NCI-H82 (cell line): Measurements from ENCODE around the gene CLSTN2.
A peak's percentile ranks its signal among the peaks of the same experiment; 100 is the strongest.

Experiments used
- DNase-seq: peaks from one replicate; lab custom pipeline; 2025; lab: John Stamatoyannopoulos, UW

CLSTN2 gene

DNA sequence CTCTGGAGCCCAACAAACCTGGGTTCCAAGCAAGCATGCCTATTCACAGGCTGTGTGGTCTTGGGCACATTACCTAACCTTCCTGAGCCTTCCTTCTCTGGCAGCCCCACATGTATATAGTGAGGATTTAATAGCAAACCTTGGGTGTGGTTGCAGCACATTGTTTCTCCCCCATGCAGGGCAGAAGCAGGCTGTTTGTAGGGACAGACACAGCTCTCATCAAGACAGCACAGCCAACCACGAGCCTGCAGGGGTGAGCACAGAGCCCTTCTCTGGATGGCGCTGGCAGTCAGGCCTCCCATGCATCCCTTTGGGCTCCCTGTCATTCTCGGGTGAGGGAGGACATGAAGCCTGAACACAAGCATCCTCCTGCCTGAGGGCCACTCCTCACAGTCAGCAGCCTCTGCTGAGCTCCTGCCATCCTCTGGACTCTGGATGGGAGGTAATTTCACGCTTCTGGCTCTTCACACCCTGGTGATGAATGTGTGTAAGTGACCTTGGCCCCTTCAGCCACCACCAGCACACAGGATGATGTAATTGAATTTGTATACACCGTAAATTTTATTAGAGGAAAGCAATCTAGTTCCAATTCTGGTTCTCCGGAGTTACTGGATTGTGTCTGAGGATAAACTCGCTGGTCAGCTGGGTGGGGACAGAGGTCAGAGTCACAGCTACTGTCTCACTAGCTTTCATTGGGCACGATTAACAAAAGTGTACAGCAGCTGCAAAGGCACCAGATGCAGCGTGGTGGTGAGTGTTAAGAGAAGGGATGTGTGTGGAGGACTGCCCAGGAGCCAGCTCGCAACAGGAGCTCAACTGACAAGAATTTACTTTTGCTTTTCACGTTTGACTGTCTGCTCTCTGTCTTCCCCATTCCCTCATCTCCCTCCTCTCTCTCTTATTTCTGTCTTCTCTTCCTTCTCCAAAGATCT is 118.1 kb downstream of the CLSTN2 start:
- DNase-seq = no peak

DNA sequence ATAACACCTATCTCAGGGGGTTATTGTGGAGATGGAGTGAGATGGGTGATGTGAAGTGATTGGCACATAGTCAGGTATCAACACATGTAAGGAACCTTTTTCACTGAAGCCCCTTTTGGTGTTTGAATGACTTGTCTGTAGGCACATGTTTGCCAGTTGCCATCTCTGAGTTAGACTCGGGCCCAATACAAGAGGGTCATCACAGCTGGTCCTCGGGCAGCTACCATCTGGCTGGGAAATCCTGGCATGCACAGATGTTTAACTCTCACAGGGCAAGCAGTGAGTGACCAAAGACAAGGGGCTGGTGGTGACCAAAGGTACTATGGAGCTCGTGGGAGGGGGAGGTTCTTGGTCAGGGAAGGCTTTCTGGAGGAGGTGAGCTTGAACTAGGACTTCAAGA is 118.8 kb downstream of the CLSTN2 start:
- no peak for DNase-seq

DNA sequence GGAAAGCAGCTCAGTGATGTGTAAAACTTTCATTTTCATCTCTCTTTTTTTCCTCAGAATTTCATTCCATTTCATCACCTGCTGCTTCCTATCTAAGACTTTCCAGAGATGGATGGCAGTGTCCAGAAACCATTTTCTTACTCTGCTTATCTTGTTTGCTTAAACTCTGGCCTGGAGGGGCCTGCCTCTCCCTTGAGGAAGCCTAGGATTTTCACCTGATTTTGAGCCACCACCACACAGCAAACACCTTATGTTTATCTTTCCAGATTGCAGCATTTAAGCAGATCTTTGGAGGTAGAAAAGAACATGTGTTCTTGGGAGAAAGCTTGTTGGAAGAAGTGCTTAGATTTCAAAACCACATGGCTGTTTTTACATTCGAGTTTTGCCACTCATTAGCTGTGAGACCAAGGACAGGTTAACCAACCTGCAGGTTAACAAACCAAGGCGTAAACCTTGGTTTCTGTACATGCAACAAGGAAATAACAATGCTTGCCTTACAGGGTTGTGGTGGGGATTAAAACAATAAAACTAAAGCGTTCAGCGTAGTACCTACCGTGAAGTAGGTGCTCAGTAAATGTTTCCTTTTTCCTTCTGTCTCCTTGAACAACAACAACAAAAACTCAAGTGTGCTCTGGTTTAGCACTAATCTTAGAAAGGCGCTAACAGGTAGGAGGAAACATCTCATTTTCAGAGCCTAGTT is 120.3 kb downstream of the CLSTN2 start:
- DNase-seq = no peak

- DNase-seq = no peak
Measured at GRCh38 chr3:140056047-140056446, 121.1 kb downstream of the CLSTN2 start.

DNA sequence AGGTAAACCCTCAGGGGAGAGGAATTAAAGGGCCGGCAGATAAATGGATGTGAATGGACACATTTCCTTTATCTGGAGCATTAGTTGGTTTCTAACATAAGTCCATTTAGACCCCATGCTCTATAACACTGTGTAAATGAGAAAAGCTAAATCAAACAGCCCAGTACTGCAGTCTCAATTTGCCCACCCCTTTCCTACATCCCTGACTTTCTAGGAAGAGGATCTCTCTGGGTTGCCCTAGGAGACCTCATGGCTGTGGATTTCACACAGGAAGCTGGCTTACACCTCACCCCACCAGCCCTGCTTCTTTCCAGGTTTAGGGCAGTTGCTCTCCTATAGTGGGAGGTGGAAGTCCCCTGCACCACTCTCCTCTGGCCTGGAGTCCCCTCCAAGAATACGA is 126.2 kb downstream of the CLSTN2 start:
- DNase-seq = no peak

- no peak for DNase-seq
Measured at GRCh38 chr3:140062461-140062860, 127.5 kb downstream of the CLSTN2 start.

GRCh38 chr3:140067487-140067886 is 132.5 kb downstream of the CLSTN2 start:
- no peak for DNase-seq

DNA sequence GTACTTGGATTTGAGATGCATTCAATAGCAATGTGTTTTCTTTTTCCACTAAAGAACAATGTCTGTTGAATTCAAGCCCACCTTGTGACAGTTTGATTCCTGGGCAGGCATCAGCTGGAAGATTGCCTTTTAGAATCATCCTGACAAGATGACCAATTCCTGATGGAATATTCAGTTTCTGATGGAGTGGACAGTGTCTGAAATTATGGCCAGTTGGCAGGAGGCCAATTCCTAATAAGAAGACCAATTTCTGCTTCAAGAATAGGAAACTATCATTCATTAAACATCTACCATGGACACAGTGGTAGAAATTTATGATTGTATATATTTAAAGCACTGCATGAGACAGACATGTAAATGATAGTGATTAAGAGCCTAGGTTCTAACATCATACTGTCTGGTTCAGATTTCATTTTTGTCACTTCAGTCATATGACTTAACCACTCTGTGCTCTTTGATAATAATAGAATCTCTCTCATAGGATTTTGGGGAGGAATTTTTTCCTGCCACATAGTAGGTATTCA is 133.6 kb downstream of the CLSTN2 start:
- no peak for DNase-seq

- DNase-seq = no peak
Measured at GRCh38 chr3:140073278-140074045, 138.5 kb downstream of the CLSTN2 start.

GRCh38 chr3:140076552-140076951 is 141.6 kb downstream of the CLSTN2 start:
- DNase-seq = no peak

DNA sequence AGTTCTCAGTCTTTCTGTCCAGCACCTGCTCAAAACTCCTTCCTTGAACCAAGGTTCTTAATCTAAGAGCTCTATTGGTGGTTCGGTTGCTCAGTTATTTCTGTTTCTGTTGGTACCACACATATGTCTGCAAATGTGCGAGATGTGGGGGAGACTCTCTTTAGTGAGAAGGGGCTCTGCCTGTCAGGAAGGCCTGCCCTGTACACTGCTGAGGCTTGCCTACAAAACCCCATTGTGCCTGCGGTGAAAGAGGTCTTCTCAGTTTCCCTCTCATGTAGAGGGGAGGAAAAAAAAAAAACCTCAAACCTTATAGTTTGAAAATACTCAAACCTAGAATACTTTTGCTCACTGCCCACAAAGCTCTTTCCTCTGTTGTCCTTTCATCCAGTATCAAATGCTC is 142.4 kb downstream of the CLSTN2 start:
- DNase-seq = no peak

DNA sequence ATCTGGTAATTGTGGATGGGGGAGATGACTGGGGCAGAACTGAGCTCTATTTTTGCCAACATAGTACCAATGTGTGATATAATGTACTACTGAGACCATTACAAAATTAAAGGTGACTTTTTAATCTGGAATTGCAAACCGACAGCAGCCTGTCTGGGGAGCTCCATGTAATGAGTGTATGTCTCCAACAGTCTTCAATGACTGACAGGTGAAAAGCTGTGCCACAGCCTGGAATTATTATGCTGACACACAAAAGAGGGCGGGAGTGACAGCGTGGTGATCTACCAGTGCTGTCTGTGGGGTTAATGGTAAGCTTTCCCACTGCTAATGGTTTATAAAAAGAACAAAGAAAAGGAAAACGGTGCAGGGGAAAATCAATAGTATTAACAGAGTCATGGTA is 143.4 kb downstream of the CLSTN2 start:
- no peak for DNase-seq

DNA sequence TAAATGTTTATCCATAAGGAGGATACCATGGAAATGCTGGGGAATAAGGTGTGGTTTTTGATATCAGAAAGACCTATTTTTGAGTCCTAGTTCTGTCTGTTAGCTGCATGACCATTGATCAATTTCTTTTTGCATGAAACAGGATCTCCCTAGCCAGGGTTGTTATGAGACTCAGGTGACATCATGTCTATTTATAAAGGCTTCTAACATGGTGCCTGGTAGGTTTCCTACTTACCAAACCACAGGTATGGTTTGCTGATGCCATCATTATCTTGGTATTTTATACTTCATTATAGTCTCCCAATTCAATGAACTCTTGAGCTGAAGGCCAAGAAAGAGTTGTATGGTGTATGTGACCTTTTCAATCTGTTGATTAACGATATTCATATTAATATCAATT is 144.0 kb downstream of the CLSTN2 start:
- DNase-seq = no peak

GRCh38 chr3:140081887-140082286 is 146.9 kb downstream of the CLSTN2 start:
- no peak for DNase-seq

GRCh38 chr3:140085001-140085400 is 150.0 kb downstream of the CLSTN2 start:
- no peak for DNase-seq

DNA sequence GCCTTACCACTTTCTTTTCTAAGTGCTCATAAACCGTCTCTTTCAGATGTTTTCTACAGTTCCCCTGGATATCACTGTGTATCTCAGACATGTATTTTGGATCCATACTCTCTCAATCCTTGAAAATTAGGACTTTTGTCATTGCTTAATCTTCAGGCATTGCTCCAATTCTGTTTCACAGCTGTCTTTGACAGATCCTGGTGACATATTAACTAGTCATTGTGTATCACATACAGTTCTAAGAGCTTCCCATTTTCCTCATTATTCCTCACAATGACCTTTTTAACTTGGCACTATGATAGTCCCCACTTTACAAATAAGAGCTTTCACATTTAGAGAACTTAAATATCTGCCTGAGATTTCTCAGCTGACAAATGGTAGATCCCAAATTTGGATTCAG is 151.7 kb downstream of the CLSTN2 start:
- DNase-seq = no peak

DNA sequence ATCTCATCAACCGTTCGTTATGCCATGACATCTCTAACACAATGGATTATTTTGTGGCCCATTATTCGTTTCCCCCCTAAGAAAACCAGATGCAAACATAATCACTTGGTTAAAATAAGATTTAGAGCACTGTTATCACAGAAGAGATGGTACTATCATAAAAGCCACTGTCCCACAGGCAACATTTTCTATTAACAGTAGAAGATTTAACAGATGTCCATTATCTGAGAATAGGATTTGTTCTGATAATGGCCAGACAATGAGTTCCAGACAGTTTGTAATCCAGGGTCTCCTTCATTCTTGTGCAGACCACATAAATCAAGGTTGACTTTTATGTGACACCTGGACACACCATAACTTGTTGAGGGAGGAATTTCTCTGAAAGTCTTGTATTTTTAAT is 153.1 kb downstream of the CLSTN2 start:
- DNase-seq = peak; percentile 42

DNA sequence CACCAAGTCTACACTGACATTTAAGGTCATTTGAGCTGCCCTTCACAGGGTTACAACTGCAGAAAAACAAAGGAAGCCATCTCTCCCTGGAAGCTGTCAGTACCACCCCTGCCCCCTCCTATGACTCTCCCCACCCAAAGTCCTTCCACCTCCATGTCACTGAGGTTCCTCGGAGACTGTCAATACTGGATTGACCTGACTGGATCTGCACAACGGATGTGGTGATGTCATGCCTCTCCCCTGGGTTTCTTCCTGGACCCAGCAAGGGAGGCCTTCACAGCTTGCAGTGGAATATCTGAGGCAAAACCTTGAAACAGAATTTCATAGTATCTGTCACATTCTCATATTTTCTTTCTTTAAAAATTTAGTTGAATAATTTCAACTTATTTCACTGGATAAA is 153.5 kb downstream of the CLSTN2 start:
- DNase-seq = peak; percentile 41

- no peak for DNase-seq
Measured at GRCh38 chr3:140089403-140090072, 154.6 kb downstream of the CLSTN2 start.

- DNase-seq = no peak
Measured at GRCh38 chr3:140091143-140091542, 156.2 kb downstream of the CLSTN2 start.

DNA sequence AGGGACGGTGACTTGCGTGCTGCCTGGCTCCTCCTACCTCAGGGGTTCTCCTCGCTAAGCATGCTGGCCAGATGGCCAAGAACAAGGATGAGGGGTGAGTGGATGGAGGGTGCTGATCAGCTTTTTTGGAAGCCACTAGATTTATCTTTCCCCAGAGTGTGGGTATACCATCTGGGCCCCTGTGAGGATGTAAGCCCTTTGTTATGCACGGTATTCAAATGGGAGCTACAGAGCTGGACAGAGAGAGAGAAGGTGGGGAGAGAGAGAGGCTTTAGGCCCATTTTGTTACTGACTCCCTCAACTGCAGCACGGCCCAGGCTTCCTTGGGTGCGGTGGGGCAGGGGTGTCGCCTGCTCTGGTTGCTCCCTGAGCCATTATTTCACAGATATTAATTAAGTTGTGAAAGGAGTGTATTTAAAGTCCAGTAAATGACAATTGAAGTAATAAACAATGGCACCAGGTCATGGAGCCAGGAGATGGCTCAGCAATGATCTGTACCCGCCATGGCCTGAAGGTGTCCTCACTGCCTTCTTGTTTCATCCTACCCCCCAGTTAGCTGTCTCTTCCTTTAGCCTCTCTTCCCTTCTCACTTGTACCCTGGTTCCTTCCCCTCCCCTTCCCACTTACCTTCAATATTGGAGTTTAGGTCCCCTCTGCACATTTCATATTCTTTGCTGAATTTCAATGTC is 158.0 kb downstream of the CLSTN2 start:
- DNase-seq = peak; percentile 95
